H1 (cell line): ENCODE measurements around the gene XRN2. TPM values are rescaled to one million over a fixed set of nuclear protein-coding genes. Genes with fewer than 3 reads are reported as not detected.

Experiments
- ASH2L ChIP-seq: fragments of 200-600, 300-600 bp; sonication (generic); IDR thresholded peaks from one replicate; pipeline ENCODE4 v1.7.1; 2017; ENCODE audit warnings: low read length
- ATF2 ChIP-seq: IDR thresholded peaks from 2 replicates; pipeline ENCODE4 v1.6.1; 2012; ENCODE audit warnings: low read length, inconsistent platforms
- CEBPB ChIP-seq: IDR thresholded peaks from 2 replicates; pipeline ENCODE4 v1.6.1; 2012; ENCODE audit warnings: low read depth, low read length
- CHD7 ChIP-seq: fragments of 300-600 bp; sonication (generic); IDR thresholded peaks from 2 replicates; pipeline ENCODE4 v1.7.1; 2012; ENCODE audit warnings: low read length, moderate library complexity, mild to moderate bottlenecking, inconsistent platforms; ENCODE audit not compliant: insufficient replicate concordance
- CREB1 ChIP-seq: IDR thresholded peaks from 2 replicates; pipeline ENCODE4 v1.6.1; 2012; ENCODE audit warnings: inconsistent platforms
- EGR1 ChIP-seq: IDR thresholded peaks from 2 replicates; pipeline ENCODE4 v1.6.1; 2011; ENCODE audit warnings: low read depth, low read length, borderline replicate concordance
- PHF8 ChIP-seq: fragments of 200-600 bp; sonication (generic); conservative IDR thresholded peaks from 2 replicates; pipeline ENCODE4 v1.7.1; 2012; ENCODE audit warnings: low read depth, mild to moderate bottlenecking, inconsistent platforms, low read length, moderate library complexity
- RBBP5 ChIP-seq: IDR thresholded peaks from 2 replicates; pipeline ENCODE4 v1.7.1; 2012; ENCODE audit warnings: low read depth, mild to moderate bottlenecking, inconsistent platforms, low read length, moderate library complexity, borderline replicate concordance
- SIRT6 ChIP-seq: IDR thresholded peaks from one replicate; pipeline ENCODE4 v1.7.1; 2012; ENCODE audit warnings: low read length, inconsistent platforms
- SIX5 ChIP-seq: IDR thresholded peaks from 2 replicates; pipeline ENCODE4 v1.6.1; 2011; ENCODE audit warnings: mild to moderate bottlenecking, low read depth, low read length
- SP1 ChIP-seq: IDR thresholded peaks from 2 replicates; pipeline ENCODE4 v1.6.1; 2011; ENCODE audit warnings: low read depth, low read length
- TCF12 ChIP-seq: IDR thresholded peaks from 2 replicates; pipeline ENCODE4 v1.6.1; 2011; ENCODE audit warnings: low read depth, mild to moderate bottlenecking, low read length
- polyA plus RNA-seq, 7 experiments: library from polyadenylated mRNA; depleted of rRNA in 3 of 7; stranded (reverse) in 5 of 7; unstranded in 2 of 7; fragments of >200 nt in 5 of 7; fragments of 200-250 nt in 2 of 7; gene quantifications; 1 replicate in 5 of 7; 2 replicates in 1 of 7; 4 replicates in 1 of 7; pipeline versions ENCODE4 v1.2.1 to v1.2.3, GENCODE V29; 2011 to 2013; ENCODE audit warnings: missing spikeins in 2 of 7, mixed read lengths in 2 of 7
- total RNA-seq: library from RNA; stranded (reverse); fragmentation: NEBNext Ultra II Directional; extraction: Animal tissue kit (Norgen Biotek cat#: 25700); gene quantifications from 2 replicates; pipeline ENCODE4 v1.2.1, GENCODE V29; 2021

Gene XRN2
- total and polyA plus RNA-seq, 2 of the 8 experiments (the other 6 are each of a cell fraction or from before 2014, with no cell fraction given): 60.3 to 139 TPM

GRCh38 chr20:21364413-21364812 is 61.3 kb downstream of the XRN2 start (continued):
- TF ChIP-seq CHD7 (no peak), ASH2L (no peak), RBBP5 (no peak), CREB1 (no peak), SIRT6 (no peak), SIX5 (no peak), SP1 (no peak), TCF12 (no peak), PHF8 (no peak), EGR1 (no peak), CEBPB (no peak), ATF2 (no peak)
